NT2/D1 (cell line): ENCODE measurements around the gene MORN5.

Experiments used
- DNase-seq: peaks from one replicate; pipeline ENCODE4 v3.0.0-alpha.2; 2011; ENCODE audit warnings: low read depth, low spot score
- H3K27me3 ChIP-seq: 2 replicates; pipeline ENCODE4 v1.6.0; 2011; ENCODE audit warnings: mild to moderate bottlenecking; ENCODE audit not compliant: insufficient read length, insufficient read depth
- H3K36me3 ChIP-seq: 2 replicates; pipeline ENCODE4 v1.6.1; 2011; ENCODE audit warnings: mild to moderate bottlenecking, low read length, mixed read lengths; ENCODE audit not compliant: insufficient read depth, insufficient read length
- H3K4me1 ChIP-seq: 2 replicates; pipeline ENCODE4 v1.5.1; 2011; ENCODE audit not compliant: insufficient read depth, insufficient read length
- H3K4me3 ChIP-seq: 2 replicates; pipeline ENCODE4 v1.5.1; 2011; ENCODE audit warnings: low read depth; ENCODE audit not compliant: insufficient read length
- H3K9ac ChIP-seq: 2 replicates; pipeline ENCODE4 v1.6.0; 2011; ENCODE audit warnings: low read depth; ENCODE audit not compliant: insufficient read length
- H3K9me3 ChIP-seq: 2 replicates; pipeline ENCODE4 v1.5.1; 2011; ENCODE audit warnings: mild to moderate bottlenecking, low read length; ENCODE audit not compliant: insufficient read depth
- SUZ12 ChIP-seq: IDR thresholded peaks from 2 replicates; pipeline ENCODE4 v1.6.1; 2011; ENCODE audit not compliant: insufficient read length, insufficient read depth; ENCODE audit errors: extremely low read depth
- YY1 ChIP-seq: IDR thresholded peaks from 2 replicates; pipeline ENCODE4 v1.6.1; 2011; ENCODE audit not compliant: insufficient read length, insufficient read depth
- ZNF274 ChIP-seq: IDR thresholded peaks from 2 replicates; pipeline ENCODE4 v1.6.1; 2011; ENCODE audit warnings: mild to moderate bottlenecking, low read depth, low read length

The MORN5 gene

DNA sequence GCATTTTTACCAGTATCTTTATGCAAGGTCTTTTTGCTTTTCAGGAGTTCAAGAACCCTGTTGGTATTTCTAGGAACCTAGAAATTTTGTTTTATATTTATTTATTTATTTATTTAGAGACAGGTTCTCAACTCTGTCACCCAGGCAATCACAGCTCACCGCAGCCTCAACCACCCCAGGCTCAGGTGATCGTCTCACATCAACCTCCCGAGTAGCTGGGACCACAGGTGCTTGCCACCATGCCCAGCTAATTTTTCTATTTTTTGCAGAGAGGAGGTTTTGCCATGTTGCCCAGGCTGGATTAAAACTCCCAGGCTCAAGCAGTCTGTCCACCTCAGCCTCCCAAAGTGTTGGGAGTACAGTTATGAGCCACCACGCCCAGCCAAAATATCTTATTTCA, 36.2 kb downstream of the MORN5 start:
- Histone ChIP-seq H3K4me3 (no peak overlapping the region), H3K9me3 (peaks cover 5% of the 10 kb centered on the region; the same call in 1 of the 2 replicates), H3K4me1 (peaks cover 3% of the 10 kb centered on the region), H3K36me3 (no peaks in the 10 kb centered on the region), H3K9ac (no peak overlapping the region), H3K27me3 (no peaks in the 10 kb centered on the region)
- no peak for TF ChIP-seq ZNF274
- no peak for TF ChIP-seq SUZ12
- no peak for TF ChIP-seq YY1
- no peak for DNase-seq

DNA sequence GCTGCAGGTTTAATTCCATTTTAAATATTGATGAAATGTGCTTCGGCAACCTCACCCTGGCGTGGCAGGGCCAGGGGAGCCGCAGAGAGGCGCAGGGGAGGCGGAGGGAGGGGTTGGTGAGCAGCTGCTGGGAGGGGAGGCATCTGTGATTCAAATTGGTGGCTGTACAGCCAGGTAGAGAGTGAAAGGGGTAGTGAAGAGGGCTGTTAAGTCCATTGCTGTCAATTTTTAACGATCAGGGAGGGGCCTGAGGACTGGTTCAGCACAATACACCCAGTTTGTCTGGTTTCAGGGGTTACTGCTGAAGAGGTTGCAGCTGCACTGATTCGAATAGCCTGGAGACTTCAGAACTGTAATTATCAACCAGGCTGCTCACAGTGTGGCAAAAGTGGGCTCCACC, 37.7 kb downstream of the MORN5 start:
- TF ChIP-seq YY1 (no peak), ZNF274 (no peak), SUZ12 (no peak)
- no peak for DNase-seq
- peaks cover 6% of the 10 kb centered on the region for H3K4me1 ChIP-seq
- H3K4me3 ChIP-seq: no peak overlapping the region
- H3K36me3 ChIP-seq: no peaks in the 10 kb centered on the region
- no peaks in the 10 kb centered on the region for H3K27me3 ChIP-seq
- peaks cover 5% of the 10 kb centered on the region; the same call in 1 of the 2 replicates for H3K9me3 ChIP-seq
- no peak overlapping the region for H3K9ac ChIP-seq

DNA sequence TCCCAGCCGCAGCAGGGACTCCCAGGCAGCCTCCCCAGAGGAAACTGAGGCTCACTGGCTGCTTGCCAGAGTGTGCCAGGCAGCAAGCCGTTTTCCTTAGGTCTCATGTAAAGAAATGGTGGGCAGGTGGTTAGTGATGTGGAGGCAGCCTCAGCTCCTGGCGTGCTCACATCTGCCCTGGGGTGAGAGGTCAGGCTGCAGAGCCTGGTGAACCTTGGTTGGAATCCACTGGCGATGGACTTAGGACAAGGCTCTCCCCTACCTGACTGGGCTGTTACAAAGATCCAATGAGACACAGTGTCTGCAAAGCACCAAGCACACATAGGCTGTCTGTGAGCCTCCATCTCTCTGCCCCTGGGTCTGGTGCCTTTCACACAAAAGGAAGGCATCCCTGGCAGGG, 38.2 kb downstream of the MORN5 start:
- H3K4me1 ChIP-seq: peaks cover 6% of the 10 kb centered on the region
- H3K27me3 ChIP-seq: no peaks in the 10 kb centered on the region
- H3K9ac ChIP-seq: no peak overlapping the region
- H3K9me3 ChIP-seq: peaks cover 5% of the 10 kb centered on the region; the same call in 1 of the 2 replicates
- TF ChIP-seq YY1: no peak
- no peak for DNase-seq
- no peaks in the 10 kb centered on the region for H3K36me3 ChIP-seq
- no peak overlapping the region for H3K4me3 ChIP-seq

GRCh38 chr9:122200960-122201595, 41.4 kb downstream of the MORN5 start:
- Histone ChIP-seq H3K36me3 (no peaks in the 10 kb centered on the region), H3K9ac (no peak overlapping the region), H3K27me3 (no peaks in the 10 kb centered on the region), H3K4me3 (no peak overlapping the region), H3K9me3 (peaks cover 5% of the 10 kb centered on the region; the same call in 1 of the 2 replicates), H3K4me1 (peaks cover 16% of the 10 kb centered on the region)
- DNase-seq: no peak
- TF ChIP-seq YY1 (no peak), SUZ12 (no peak), ZNF274 (no peak)

DNA sequence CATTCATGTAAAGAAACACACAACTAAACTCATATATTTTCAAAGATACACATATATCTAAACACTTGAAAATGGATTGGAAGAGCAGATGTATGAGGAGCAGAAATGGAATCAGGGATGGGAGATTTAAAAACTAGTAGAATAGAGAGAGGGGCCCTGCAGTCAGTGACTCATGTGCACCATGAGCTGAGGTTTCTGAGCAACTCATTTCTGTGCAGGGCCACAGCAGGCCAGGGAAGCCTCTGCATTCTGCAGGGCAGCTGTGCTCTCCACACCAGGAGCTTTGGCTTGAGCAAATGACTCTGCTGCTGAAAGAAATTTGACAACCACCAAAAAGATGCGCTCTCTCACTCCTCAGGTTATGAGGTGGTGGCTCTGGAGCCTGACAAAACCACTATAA, 41.9 kb downstream of the MORN5 start:
- peaks cover 18% of the 10 kb centered on the region for H3K4me1 ChIP-seq
- no peaks in the 10 kb centered on the region for H3K36me3 ChIP-seq
- peaks cover 5% of the 10 kb centered on the region; the same call in 1 of the 2 replicates for H3K9me3 ChIP-seq
- H3K4me3 ChIP-seq: no peak overlapping the region
- H3K27me3 ChIP-seq: no peaks in the 10 kb centered on the region
- H3K9ac ChIP-seq: no peak overlapping the region
- DNase-seq: no peak
- no peak for TF ChIP-seq ZNF274
- TF ChIP-seq YY1: no peak
- no peak for TF ChIP-seq SUZ12

DNA sequence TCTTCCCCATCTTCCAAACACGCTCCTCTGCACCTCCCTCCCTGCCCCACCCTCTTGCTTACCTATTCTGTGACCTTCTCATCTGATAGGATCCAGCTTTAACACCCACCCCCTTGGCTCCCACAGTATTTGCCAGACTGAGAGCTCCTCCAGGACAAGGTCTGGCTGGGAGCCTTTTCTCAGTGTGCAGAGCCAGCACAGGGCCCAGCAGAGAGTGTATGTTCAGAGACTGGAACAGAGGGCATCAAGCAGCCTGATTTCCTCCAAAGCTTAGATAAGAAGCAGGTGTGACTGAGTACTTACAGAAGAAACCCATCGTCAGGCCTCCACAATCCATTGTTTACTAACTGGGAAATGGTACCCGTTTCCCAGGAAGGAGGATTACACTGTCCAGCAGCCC, 42.4 kb downstream of the MORN5 start:
- H3K36me3 ChIP-seq: no peaks in the 10 kb centered on the region
- H3K9me3 ChIP-seq: peaks cover 5% of the 10 kb centered on the region; the same call in 1 of the 2 replicates
- H3K4me1 ChIP-seq: peaks cover 18% of the 10 kb centered on the region

GRCh38 chr9:122204055-122204454, 44.3 kb downstream of the MORN5 start:
- Histone ChIP-seq H3K9me3 (no peaks in the 10 kb centered on the region), H3K9ac (no peak overlapping the region), H3K36me3 (no peaks in the 10 kb centered on the region), H3K27me3 (no peaks in the 10 kb centered on the region), H3K4me3 (no peak overlapping the region), H3K4me1 (peaks cover 21% of the 10 kb centered on the region)
- TF ChIP-seq YY1 (no peak), SUZ12 (no peak), ZNF274 (no peak)
- no peak for DNase-seq

More for the DNA sequence above, 42.4 kb downstream of the MORN5 start:
- no peak overlapping the region for H3K4me3 ChIP-seq
- no peak for DNase-seq
- no peaks in the 10 kb centered on the region for H3K27me3 ChIP-seq
- H3K9ac ChIP-seq: no peak overlapping the region
- TF ChIP-seq ZNF274 (no peak), SUZ12 (no peak), YY1 (no peak)
